ENCODE measurements around the gene TBC1D5. TPM values are rescaled to one million over a fixed set of nuclear protein-coding genes. Genes with fewer than 3 reads are reported as not detected.

Gene TBC1D5
- total RNA-seq, 1 experiment from 2014 or later, result 33.9 TPM

DNA sequence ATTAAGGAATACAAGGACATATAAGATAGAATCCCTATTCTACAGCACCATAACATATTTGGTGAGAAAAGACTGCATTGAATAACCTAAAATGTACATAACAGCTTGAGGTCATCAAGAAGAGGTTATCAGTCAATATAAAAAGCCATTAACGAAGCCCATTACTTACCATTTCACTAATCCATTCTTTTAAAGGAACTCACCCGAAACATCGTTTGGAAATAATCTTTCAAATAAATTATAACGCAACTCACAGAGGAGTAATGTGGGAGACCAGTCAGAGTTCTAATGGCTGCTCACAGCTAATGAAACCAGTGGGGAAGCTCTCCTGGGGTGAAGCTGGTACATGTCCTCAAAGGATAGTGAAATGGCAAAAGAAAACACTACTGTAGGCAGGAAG is 188.4 kb downstream of the TBC1D5 start (continued):
- TF ChIP-seq, protein P1, sequence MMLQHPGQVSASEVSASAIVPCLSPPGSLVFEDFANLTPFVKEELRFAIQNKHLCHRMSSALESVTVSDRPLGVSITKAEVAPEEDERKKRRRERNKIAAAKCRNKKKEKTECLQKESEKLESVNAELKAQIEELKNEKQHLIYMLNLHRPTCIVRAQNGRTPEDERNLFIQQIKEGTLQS (IDR thresholded peaks at IDR 0.05), result no peak
- TF ChIP-seq POLR2AphosphoS5 (IDR thresholded peaks at IDR 0.05; ENCODE audit: low read depth, low read length) (no peak), POLR2A (IDR thresholded peaks at IDR 0.05; ENCODE audit: borderline replicate concordance, extremely low read depth, insufficient read depth, insufficient read length) (no peak), YY1 (IDR thresholded peaks at IDR 0.05; ENCODE audit: extremely low read depth, insufficient replicate concordance, low read depth, low read length) (no peak), TCF7L2 (IDR thresholded peaks at IDR 0.05; ENCODE audit: borderline replicate concordance, extremely low read depth, insufficient read depth, insufficient read length) (no peak), CEBPB (IDR thresholded peaks at IDR 0.05; ENCODE audit: low read depth) (no peak), SRF (IDR thresholded peaks at IDR 0.05; ENCODE audit: low read depth) (no peak), EZH2phosphoT487 (IDR thresholded peaks at IDR 0.05; ENCODE audit: borderline replicate concordance) (no peak)

DNA sequence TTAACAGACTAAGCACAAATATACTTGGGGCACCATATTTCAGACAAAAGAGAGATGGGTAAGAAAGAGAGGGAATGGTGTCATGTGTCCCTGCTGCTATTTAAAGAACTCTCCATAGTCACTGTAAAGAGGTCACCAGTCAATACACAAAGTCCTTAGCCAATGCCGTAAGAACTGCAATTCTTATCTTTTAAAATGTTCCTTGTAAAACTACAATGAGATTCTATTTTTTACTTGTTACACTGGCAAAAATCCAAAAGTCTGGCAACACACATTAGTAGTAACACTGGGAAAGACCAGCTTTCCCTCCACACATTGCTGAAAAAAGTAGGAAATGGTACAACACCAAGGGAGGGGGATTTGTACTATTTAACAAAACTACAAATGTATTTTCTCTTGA is 189.4 kb downstream of the TBC1D5 start:
- H3K27me3 ChIP-seq (ENCODE audit: insufficient read depth, low read length), result no peaks in the 10 kb centered on the region
- H3K4me1 ChIP-seq (ENCODE audit: control insufficient read depth in 1 of 2, insufficient read depth in 2 of 2, low read length in 2 of 2), result no peaks in the 10 kb centered on the region
- TF ChIP-seq, protein P1 (IDR thresholded peaks at IDR 0.05), result no peak
- TF ChIP-seq EZH2 (IDR thresholded peaks at IDR 0.05) (no peak), YY1 (IDR thresholded peaks at IDR 0.05; ENCODE audit: extremely low read depth, insufficient replicate concordance, low read depth, low read length) (no peak), SP1 (IDR thresholded peaks at IDR 0.05; ENCODE audit: low read depth) (no peak), SIN3A (IDR thresholded peaks at IDR 0.05; ENCODE audit: low read depth) (no peak), ZNF274 (IDR thresholded peaks at IDR 0.05; ENCODE audit: low read depth, low read length) (no peak), TCF7L2 (IDR thresholded peaks at IDR 0.05; ENCODE audit: borderline replicate concordance, extremely low read depth, insufficient read depth, insufficient read length) (no peak), ELF1 (IDR thresholded peaks at IDR 0.05; ENCODE audit: borderline replicate concordance, low read depth) (no peak), RAD21 (IDR thresholded peaks at IDR 0.05; ENCODE audit: low read depth) (no peak), EGR1 (IDR thresholded peaks at IDR 0.05; ENCODE audit: low read depth) (no peak)
- TF ChIP-seq, protein P2, sequence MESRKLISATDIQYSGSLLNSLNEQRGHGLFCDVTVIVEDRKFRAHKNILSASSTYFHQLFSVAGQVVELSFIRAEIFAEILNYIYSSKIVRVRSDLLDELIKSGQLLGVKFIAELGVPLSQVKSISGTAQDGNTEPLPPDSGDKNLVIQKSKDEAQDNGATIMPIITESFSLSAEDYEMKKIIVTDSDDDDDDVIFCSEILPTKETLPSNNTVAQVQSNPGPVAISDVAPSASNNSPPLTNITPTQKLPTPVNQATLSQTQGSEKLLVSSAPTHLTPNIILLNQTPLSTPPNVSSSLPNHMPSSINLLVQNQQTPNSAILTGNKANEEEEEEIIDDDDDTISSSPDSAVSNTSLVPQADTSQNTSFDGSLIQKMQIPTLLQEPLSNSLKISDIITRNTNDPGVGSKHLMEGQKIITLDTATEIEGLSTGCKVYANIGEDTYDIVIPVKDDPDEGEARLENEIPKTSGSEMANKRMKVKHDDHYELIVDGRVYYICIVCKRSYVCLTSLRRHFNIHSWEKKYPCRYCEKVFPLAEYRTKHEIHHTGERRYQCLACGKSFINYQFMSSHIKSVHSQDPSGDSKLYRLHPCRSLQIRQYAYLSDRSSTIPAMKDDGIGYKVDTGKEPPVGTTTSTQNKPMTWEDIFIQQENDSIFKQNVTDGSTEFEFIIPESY (IDR thresholded peaks at IDR 0.05; ENCODE audit: extremely low read depth, insufficient replicate concordance, low read length), result no peak
- no peak overlapping the region for H3K27ac ChIP-seq (ENCODE audit: low read depth, low read length)
- H3K4me3 ChIP-seq (replicated peaks in 1 of 2; ENCODE audit: low read depth in 1 of 2, low read length in 2 of 2), result no peak overlapping the region
- no peak overlapping the region for H3K9ac ChIP-seq (ENCODE audit: low read length)
- DNase-seq (ENCODE audit: low read depth, low spot score), result no peak
- H3K4me2 ChIP-seq (ENCODE audit: low read length), result no peak overlapping the region
- POLR2A ChIA-PET, result no interaction called here
- intact Hi-C loops (cut with micrococcal nuclease), result no loop called here
- H4K20me1 ChIP-seq (ENCODE audit: insufficient read depth), result no peaks in the 10 kb centered on the region
- no peaks in the 10 kb centered on the region for H3K9me3 ChIP-seq (ENCODE audit: control insufficient read depth in 1 of 2, insufficient read depth in 1 of 2, low read depth in 1 of 2, low read length in 2 of 2)
- H3K36me3 ChIP-seq (ENCODE audit: control insufficient read depth in 1 of 2, insufficient read depth in 2 of 2, low read length in 2 of 2), result no peaks in the 10 kb centered on the region
- ATAC-seq, result no peak
- no peaks in the 10 kb centered on the region for H3K79me2 ChIP-seq (ENCODE audit: insufficient read depth, low read length)
- RAD21 ChIA-PET (ENCODE audit: low non-redundant PET in 1 of 2, low total read pairs in 2 of 2, uncharacterized antibody in 2 of 2, unreplicated experiment in 2 of 2), result no interaction called here
- no peak overlapping the region for H2AFZ ChIP-seq (ENCODE audit: low read depth, low read length, poor library complexity, severe bottlenecking)
- CTCF ChIA-PET, result no interaction called here
- no TSS peak for BruUV-seq (replicated peaks)
- no peaks in the 10 kb centered on the region for H3K9me2 ChIP-seq (ENCODE audit: insufficient read depth)

All from HCT116 (cell line).